Measurements from ENCODE around the gene BICRAL.

DNA sequence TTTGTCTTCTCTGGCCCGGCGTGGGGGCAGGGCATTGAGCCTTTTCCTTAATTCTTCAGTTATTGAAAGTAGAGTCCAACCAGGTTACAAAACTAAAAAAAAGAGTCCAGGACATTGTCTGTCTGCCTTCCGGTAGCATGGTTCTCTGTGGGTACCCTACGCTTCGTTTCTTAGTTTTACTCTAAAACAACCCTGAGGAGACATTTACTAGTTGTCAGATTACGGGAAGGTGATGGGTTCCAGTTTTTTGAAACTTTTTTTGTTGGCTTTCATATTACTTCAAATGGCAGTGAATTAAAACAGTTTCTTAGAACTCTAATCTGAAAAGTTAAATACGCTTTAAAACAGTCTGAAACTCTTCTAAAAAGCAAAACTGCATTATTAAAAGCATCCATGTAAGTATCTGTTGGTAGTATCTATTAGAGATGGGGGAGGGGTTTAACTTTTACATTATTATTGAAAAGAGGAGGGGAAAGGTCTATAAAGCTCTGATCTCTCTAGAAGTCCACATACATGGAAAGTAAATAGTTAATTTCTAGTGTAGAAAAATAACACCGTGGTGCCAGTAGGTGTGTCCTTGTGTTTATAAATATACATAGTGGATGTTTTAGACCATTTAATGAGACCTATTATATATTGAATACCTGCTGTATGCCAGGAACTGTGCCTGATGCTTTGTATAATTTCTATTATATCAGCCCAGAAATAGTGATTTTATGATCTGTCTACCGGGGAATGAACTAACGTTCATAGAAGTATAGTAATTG is 2.2 kb downstream of the BICRAL start:
- TF ChIP-seq, protein P1, sequence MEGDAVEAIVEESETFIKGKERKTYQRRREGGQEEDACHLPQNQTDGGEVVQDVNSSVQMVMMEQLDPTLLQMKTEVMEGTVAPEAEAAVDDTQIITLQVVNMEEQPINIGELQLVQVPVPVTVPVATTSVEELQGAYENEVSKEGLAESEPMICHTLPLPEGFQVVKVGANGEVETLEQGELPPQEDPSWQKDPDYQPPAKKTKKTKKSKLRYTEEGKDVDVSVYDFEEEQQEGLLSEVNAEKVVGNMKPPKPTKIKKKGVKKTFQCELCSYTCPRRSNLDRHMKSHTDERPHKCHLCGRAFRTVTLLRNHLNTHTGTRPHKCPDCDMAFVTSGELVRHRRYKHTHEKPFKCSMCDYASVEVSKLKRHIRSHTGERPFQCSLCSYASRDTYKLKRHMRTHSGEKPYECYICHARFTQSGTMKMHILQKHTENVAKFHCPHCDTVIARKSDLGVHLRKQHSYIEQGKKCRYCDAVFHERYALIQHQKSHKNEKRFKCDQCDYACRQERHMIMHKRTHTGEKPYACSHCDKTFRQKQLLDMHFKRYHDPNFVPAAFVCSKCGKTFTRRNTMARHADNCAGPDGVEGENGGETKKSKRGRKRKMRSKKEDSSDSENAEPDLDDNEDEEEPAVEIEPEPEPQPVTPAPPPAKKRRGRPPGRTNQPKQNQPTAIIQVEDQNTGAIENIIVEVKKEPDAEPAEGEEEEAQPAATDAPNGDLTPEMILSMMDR (IDR thresholded peaks at IDR 0.05): no peak
- TF ChIP-seq POLR2A (IDR thresholded peaks at IDR 0.05) (no peak), POLR2AphosphoS5 (IDR thresholded peaks at IDR 0.05) (no peak)

All from breast epithelium (tissue), 3 donors.